MCF 10A (cell line): ENCODE results near the gene SFI1. TPM values are rescaled to one million over a fixed set of nuclear protein-coding genes. Genes with fewer than 3 reads are reported as not detected.
A peak's percentile ranks its signal among the peaks of the same experiment; 100 is the strongest.

Experiments
- BruUV-seq: library from RNA; stranded (reverse); fragments of 400-500 nt; replicated peaks from 2 replicates; lab custom pipeline; 2021; lab: Mats Ljungman, UMichigan
- CTCF ChIA-PET: fragments of 300-600 bp; sonication (Branson Sonifier 250); formaldehyde crosslinking; extraction: SDS; loops from one replicate; lab custom pipeline; 2021; ENCODE audit warnings: antibody characterized with exemption, inconsistent platforms; lab: Yijun Ruan, JAX
- POLR2A ChIA-PET: fragments of 300-600, 350-650 bp; sonication (Branson Sonifier 250); formaldehyde crosslinking; extraction: SDS; loops from one replicate; lab custom pipeline; 2020; ENCODE audit warnings: antibody characterized with exemption, inconsistent platforms; lab: Yijun Ruan, JAX
- DNase-seq: peaks from one replicate; pipeline ENCODE4 v3.0.0-alpha.2; 2018; ENCODE audit not compliant: unreplicated experiment
- H3K27ac Mint-ChIP-seq: one replicate; pipeline ENCODE4 v1.8.0; 2022; ENCODE audit warnings: mild to moderate bottlenecking, low read depth, mixed read lengths; ENCODE audit not compliant: unreplicated experiment
- H3K27me3 Mint-ChIP-seq: one replicate; pipeline ENCODE4 v1.8.0; 2022; ENCODE audit warnings: mixed read lengths; ENCODE audit not compliant: insufficient read depth, unreplicated experiment
- H3K36me3 Mint-ChIP-seq: one replicate; pipeline ENCODE4 v1.8.0; 2022; ENCODE audit warnings: mild to moderate bottlenecking, moderate library complexity, mixed read lengths; ENCODE audit not compliant: insufficient read depth, unreplicated experiment
- H3K4me1 Mint-ChIP-seq: one replicate; pipeline ENCODE4 v1.8.0; 2022; ENCODE audit warnings: mixed read lengths; ENCODE audit not compliant: insufficient read depth, unreplicated experiment
- H3K4me3 Mint-ChIP-seq: one replicate; pipeline ENCODE4 v1.8.0; 2022; ENCODE audit warnings: mild to moderate bottlenecking, moderate library complexity, mixed read lengths; ENCODE audit not compliant: unreplicated experiment
- H3K9me3 Mint-ChIP-seq: one replicate; pipeline ENCODE4 v1.8.0; 2022; ENCODE audit warnings: mixed read lengths; ENCODE audit not compliant: unreplicated experiment
- intact Hi-C: fragments of 100-400 bp; cut with micrococcal nuclease; formaldehyde crosslinking; loops from 2 replicates; pipeline ENCODE4 v1.14.1; 2022
- total RNA-seq: library from RNA; stranded (reverse); gene quantifications from 2 replicates; pipeline ENCODE4 v1.2.3, GENCODE V29; 2022
- TF ChIP-seq, protein P1 (sequence below): fragments of 200-600 bp; IDR thresholded peaks from one replicate; pipeline ENCODE4 v1.8.0; 2022; ENCODE audit warnings: antibody characterized with exemption, mild to moderate bottlenecking; ENCODE audit not compliant: unreplicated experiment

SFI1 gene
- total RNA-seq, 1 experiment from 2014 or later, result 36.2 TPM

DNA sequence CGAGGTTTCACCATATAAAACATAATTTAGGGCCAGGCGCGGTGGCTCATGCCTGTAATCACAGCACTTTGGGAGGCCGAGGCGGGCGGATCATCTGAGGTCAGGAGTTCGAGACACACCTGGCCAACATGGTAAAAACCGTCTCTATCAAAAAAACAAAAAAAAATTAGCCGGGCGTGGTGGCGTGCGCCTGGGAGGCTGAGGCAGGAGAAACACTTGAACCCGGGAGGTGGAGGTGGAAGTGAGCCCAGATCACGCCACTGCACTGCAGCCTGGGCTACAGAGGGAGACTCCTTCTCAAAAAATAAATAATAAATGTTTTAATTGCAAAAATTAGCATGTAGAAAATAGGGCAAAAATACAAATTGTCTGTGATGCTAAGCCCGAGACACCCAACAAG is 993 bp upstream of the SFI1 start:
- intact Hi-C loops, result no loop called here
- Mint-ChIP-seq H3K27me3 (no peaks in the 10 kb centered on the region), H3K4me1 (peaks cover 5% of the 10 kb centered on the region), H3K4me3 (peak overlapping the region; percentile 86), H3K9me3 (no peaks in the 10 kb centered on the region), H3K27ac (no peak overlapping the region), H3K36me3 (peaks cover 2% of the 10 kb centered on the region)
- CTCF ChIA-PET, result interaction anchor here (0.6 kb wide), 1 partner anchor 203 kb away, joined by 4 read pairs; the partner anchor contains the start of gene PIK3IP1
- DNase-seq, result no peak
- no TSS peak for BruUV-seq
- POLR2A ChIA-PET, result interaction anchor here (0.6 to 1.1 kb wide), 5 partner anchors 12 to 166 kb away, joined by 3 to 5 read pairs (median 4); no protein-coding TSS in a partner anchor
- TF ChIP-seq, protein P1, sequence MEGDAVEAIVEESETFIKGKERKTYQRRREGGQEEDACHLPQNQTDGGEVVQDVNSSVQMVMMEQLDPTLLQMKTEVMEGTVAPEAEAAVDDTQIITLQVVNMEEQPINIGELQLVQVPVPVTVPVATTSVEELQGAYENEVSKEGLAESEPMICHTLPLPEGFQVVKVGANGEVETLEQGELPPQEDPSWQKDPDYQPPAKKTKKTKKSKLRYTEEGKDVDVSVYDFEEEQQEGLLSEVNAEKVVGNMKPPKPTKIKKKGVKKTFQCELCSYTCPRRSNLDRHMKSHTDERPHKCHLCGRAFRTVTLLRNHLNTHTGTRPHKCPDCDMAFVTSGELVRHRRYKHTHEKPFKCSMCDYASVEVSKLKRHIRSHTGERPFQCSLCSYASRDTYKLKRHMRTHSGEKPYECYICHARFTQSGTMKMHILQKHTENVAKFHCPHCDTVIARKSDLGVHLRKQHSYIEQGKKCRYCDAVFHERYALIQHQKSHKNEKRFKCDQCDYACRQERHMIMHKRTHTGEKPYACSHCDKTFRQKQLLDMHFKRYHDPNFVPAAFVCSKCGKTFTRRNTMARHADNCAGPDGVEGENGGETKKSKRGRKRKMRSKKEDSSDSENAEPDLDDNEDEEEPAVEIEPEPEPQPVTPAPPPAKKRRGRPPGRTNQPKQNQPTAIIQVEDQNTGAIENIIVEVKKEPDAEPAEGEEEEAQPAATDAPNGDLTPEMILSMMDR, result no peak

DNA sequence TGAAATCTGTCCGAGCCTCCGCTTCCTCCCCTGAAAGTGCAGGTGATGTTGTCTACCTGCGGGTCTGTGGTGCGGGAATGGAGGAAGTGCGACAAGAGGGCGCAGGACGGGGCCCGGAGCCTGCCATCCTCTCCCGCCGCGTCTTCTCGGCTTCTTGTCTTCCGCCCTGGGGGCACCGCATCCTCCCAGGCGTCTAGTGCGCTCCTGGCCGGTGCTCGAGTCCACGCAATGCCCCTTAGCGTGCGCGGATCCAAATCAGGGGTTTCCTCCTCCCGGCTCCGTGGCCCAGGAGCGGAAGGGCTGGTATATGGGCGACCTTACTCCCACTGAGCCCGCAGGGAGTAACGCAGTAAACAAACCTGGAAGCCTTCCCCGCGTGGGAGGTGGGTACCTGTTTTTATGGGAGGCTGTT is 405 bp downstream of the SFI1 start:
- Mint-ChIP-seq H3K4me1 (peaks cover 5% of the 10 kb centered on the region), H3K27ac (peak overlapping the region; percentile 54), H3K36me3 (peaks cover 11% of the 10 kb centered on the region), H3K27me3 (no peaks in the 10 kb centered on the region), H3K4me3 (peak overlapping the region; percentile 86), H3K9me3 (no peaks in the 10 kb centered on the region)
- ChIA-PET CTCF (no interaction called here), POLR2A (interaction anchor here (1.1 kb wide), 1 partner anchor 34 kb away, joined by 3 read pairs; no protein-coding TSS in a partner anchor)
- intact Hi-C loops, result no loop called here
- DNase-seq, result no peak
- BruUV-seq, result no TSS peak
- TF ChIP-seq, protein P1, result no peak

- H3K27ac Mint-ChIP-seq, result peak overlapping the region; percentile 54
- DNase-seq, result no peak
- intact Hi-C loops, result no loop called here
- TSS peak; percentile 55 for BruUV-seq
- H3K9me3 Mint-ChIP-seq, result no peaks in the 10 kb centered on the region
- peaks cover 11% of the 10 kb centered on the region for H3K36me3 Mint-ChIP-seq
- ChIA-PET POLR2A (interaction anchor here (0.7 to 1.0 kb wide), 3 partner anchors 9 to 180 kb away, joined by 3 to 4 read pairs (median 4); no protein-coding TSS in a partner anchor), CTCF (no interaction called here)
- TF ChIP-seq, protein P1, result no peak
- peaks cover 5% of the 10 kb centered on the region for H3K4me1 Mint-ChIP-seq
- H3K27me3 Mint-ChIP-seq, result no peaks in the 10 kb centered on the region
- H3K4me3 Mint-ChIP-seq, result peak overlapping the region; percentile 86
These were observed 1.0 kb downstream of the SFI1 start for GRCh38 chr22:31497148-31497938.

DNA sequence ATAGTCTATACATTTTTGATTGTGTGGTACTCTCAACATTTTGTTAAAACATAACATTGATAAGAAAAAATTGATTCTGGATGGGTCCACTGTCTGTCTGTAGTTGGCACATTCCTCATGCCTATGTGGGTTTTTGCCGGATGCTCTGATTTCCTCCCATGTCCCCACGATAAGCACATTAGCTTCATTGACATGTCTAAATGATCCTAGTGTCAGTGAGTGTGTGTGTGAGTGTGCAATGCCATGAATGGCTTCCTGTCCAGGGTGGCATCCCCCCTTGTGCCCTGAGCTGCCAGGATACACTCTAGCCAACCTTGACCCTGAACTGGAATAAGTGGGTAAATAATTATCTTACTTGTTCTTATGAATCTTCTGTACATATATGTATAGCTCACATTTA is 5.4 kb downstream of the SFI1 start:
- Mint-ChIP-seq H3K27ac (no peak overlapping the region), H3K9me3 (no peaks in the 10 kb centered on the region), H3K4me3 (no peak overlapping the region), H3K27me3 (no peaks in the 10 kb centered on the region), H3K36me3 (peaks cover 11% of the 10 kb centered on the region), H3K4me1 (peaks cover 11% of the 10 kb centered on the region)
- no peak for DNase-seq
- BruUV-seq, result no TSS peak
- CTCF ChIA-PET, result no interaction called here
- POLR2A ChIA-PET, result interaction anchor here (1.1 kb wide), 1 partner anchor 10 kb away, joined by 3 read pairs; no protein-coding TSS in a partner anchor
- TF ChIP-seq, protein P1, result no peak
- intact Hi-C loops, result no loop called here
